Caco-2 (cell line): Measurements from ENCODE around the gene ADAMTS15. TPM values are rescaled to one million over a fixed set of nuclear protein-coding genes. Genes with fewer than 3 reads are reported as not detected.

Experiments used
- BruUV-seq: library from RNA; stranded (reverse); fragments of 400-500 nt; replicated peaks from 2 replicates; lab custom pipeline; 2021; lab: Mats Ljungman, UMichigan
- CTCF ChIA-PET: fragments of 300-600 bp; sonication (Branson Sonifier 250); formaldehyde crosslinking; loops from one replicate; lab custom pipeline; 2022; ENCODE audit warnings: antibody characterized with exemption; lab: Charles Lee
- POLR2A ChIA-PET: fragments of 300-600 bp; sonication (Branson Sonifier 250); formaldehyde crosslinking; loops from one replicate; lab custom pipeline; 2022; ENCODE audit warnings: antibody characterized with exemption; lab: Charles Lee
- DNase-seq, 2 experiments: peaks; one replicate each; pipeline versions ENCODE4 v3.0.0 to v3.0.0-alpha.2; 2020 to 2022
- H3K27me3 ChIP-seq: replicated peaks from 2 replicates; pipeline ENCODE4 v1.6.0; 2011; ENCODE audit warnings: low read length; ENCODE audit not compliant: control insufficient read depth, insufficient read depth
- H3K36me3 ChIP-seq: 2 replicates; pipeline ENCODE4 v1.5.1; 2011; ENCODE audit warnings: low read length; ENCODE audit not compliant: control insufficient read depth, insufficient read depth
- H3K4me1 ChIP-seq: fragments of 250-450 bp; sonication (Bioruptor Pico); 2 replicates; pipeline ENCODE4 v1.5.1; 2020; ENCODE audit warnings: mild to moderate bottlenecking
- H3K4me3 ChIP-seq: 2 replicates; pipeline ENCODE4 v1.5.1; 2011; ENCODE audit warnings: low read depth, mild to moderate bottlenecking, control low read depth, low read length
- H3K9me3 ChIP-seq: fragments of 250-450 bp; sonication (Bioruptor Pico); 2 replicates; pipeline ENCODE4 v1.5.1; 2020; ENCODE audit warnings: mild to moderate bottlenecking, moderate library complexity
- H3K27ac Mint-ChIP-seq: one replicate; pipeline ENCODE4 v1.8.0; 2022; ENCODE audit warnings: mixed read lengths; ENCODE audit not compliant: unreplicated experiment
- H3K27me3 Mint-ChIP-seq: one replicate; pipeline ENCODE4 v1.8.0; 2022; ENCODE audit warnings: mixed read lengths; ENCODE audit not compliant: insufficient read depth, unreplicated experiment
- H3K36me3 Mint-ChIP-seq: one replicate; pipeline ENCODE4 v1.8.0; 2022; ENCODE audit warnings: mild to moderate bottlenecking, mixed read lengths; ENCODE audit not compliant: insufficient read depth, unreplicated experiment
- H3K4me1 Mint-ChIP-seq: one replicate; pipeline ENCODE4 v1.8.0; 2022; ENCODE audit warnings: low read depth, mixed read lengths; ENCODE audit not compliant: unreplicated experiment
- H3K4me3 Mint-ChIP-seq: one replicate; pipeline ENCODE4 v1.8.0; 2022; ENCODE audit warnings: mild to moderate bottlenecking, moderate library complexity, mixed read lengths; ENCODE audit not compliant: unreplicated experiment
- H3K9me3 Mint-ChIP-seq: one replicate; pipeline ENCODE4 v1.8.0; 2022; ENCODE audit warnings: mixed read lengths; ENCODE audit not compliant: unreplicated experiment
- intact Hi-C: fragments of 100-400 bp; cut with micrococcal nuclease; formaldehyde crosslinking; loops from one replicate; pipeline ENCODE4 v1.10.0; 2022; ENCODE audit not compliant: unreplicated experiment
- total RNA-seq: library from RNA; stranded (reverse); gene quantifications from 2 replicates; pipeline ENCODE4 v1.2.3, GENCODE V29; 2022
- TF ChIP-seq, protein P1 (sequence below), 2 experiments: fragments of 200-600 bp in 1 of 2; IDR thresholded peaks; 1 replicate in 1 of 2; 2 replicates in 1 of 2; pipeline versions ENCODE4 v1.5.1 to v1.8.0; 2011 to 2022; ENCODE audit warnings: antibody characterized with exemption in 1 of 2, control low read depth in 1 of 2, inconsistent platforms in 1 of 2, low read depth in 1 of 2, low read length in 1 of 2, mild to moderate bottlenecking in 1 of 2, moderate library complexity in 1 of 2; ENCODE audit not compliant: insufficient read depth in 1 of 2, severe bottlenecking in 1 of 2, unreplicated experiment in 1 of 2

ADAMTS15 gene
- total RNA-seq, 1 experiment from 2014 or later: 0.20 TPM

DNA sequence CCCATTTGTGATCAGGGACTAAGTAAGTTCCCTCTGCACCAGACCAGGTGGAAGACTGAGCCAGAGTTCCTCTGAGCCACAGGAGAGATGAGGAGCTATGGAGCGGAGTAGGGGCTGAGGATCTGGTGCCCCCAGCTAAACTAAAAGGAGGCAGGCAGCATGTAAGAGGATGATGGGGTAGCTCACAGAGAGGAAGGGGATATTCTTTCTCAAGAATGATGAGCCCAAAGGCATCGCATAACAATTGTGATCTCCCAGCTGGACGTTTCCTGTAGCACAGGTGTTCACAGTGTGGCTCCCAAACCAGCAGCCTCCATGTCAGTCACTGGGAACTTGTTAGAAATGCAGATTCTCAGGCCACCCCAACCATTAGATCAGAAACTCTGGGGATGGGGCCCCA, 44.5 kb upstream of the ADAMTS15 start:
- Histone ChIP-seq H3K27me3 (no peaks in the 10 kb centered on the region; the same call in 1 of the 2 replicates), H3K9me3 (no peaks in the 10 kb centered on the region), H3K4me1 (no peaks in the 10 kb centered on the region), H3K4me3 (no peak overlapping the region), H3K36me3 (no peaks in the 10 kb centered on the region)
- no peak for DNase-seq
- Mint-ChIP-seq H3K27ac (no peak overlapping the region), H3K36me3 (no peaks in the 10 kb centered on the region), H3K4me3 (no peak overlapping the region), H3K9me3 (no peaks in the 10 kb centered on the region), H3K4me1 (no peaks in the 10 kb centered on the region), H3K27me3 (peaks cover 13% of the 10 kb centered on the region)
- ChIA-PET CTCF (interaction anchor here (0.9 kb wide), 1 partner anchor 14 kb away, joined by 3 read pairs; no protein-coding TSS in a partner anchor), POLR2A (interaction anchor here (1.3 kb wide), 1 partner anchor 223 kb away, joined by 5 read pairs; no protein-coding TSS in a partner anchor)
- intact Hi-C loops: no loop called here
- no TSS peak for BruUV-seq
- TF ChIP-seq, protein P1, sequence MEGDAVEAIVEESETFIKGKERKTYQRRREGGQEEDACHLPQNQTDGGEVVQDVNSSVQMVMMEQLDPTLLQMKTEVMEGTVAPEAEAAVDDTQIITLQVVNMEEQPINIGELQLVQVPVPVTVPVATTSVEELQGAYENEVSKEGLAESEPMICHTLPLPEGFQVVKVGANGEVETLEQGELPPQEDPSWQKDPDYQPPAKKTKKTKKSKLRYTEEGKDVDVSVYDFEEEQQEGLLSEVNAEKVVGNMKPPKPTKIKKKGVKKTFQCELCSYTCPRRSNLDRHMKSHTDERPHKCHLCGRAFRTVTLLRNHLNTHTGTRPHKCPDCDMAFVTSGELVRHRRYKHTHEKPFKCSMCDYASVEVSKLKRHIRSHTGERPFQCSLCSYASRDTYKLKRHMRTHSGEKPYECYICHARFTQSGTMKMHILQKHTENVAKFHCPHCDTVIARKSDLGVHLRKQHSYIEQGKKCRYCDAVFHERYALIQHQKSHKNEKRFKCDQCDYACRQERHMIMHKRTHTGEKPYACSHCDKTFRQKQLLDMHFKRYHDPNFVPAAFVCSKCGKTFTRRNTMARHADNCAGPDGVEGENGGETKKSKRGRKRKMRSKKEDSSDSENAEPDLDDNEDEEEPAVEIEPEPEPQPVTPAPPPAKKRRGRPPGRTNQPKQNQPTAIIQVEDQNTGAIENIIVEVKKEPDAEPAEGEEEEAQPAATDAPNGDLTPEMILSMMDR (IDR thresholded peaks at IDR 0.05; ENCODE audit: insufficient read depth in 1 of 2, low read depth in 1 of 2, low read length in 1 of 2, severe bottlenecking in 1 of 2, unreplicated experiment in 1 of 2): no peak

DNA sequence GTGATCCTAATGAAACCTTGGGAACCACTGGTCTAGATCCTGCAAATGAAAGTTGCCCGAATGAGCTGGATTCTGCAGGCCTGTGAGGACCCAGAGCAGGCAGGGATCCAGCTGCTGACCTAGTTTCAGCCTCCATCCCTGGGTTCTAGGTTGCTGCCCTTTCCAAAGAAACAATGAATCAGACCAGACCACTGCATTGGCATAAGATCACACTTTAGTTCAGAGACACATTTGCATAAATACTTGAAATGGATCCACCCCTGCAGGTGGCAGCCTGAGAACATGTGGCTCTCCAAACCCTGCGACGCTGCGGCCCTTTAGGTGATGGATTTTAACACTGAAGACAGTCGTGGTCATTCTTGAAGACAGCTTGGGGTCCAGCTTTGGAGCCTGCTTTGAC, 43.7 kb upstream of the ADAMTS15 start:
- peaks cover under 1% of the 10 kb centered on the region; the same call in 1 of the 2 replicates for H3K27me3 ChIP-seq
- no peaks in the 10 kb centered on the region for H3K4me1 ChIP-seq
- DNase-seq: no peak
- H3K27me3 Mint-ChIP-seq: peaks cover 10% of the 10 kb centered on the region
- CTCF ChIA-PET: no interaction called here
- POLR2A ChIA-PET: interaction anchor here (1.3 kb wide), 1 partner anchor 223 kb away, joined by 5 read pairs; no protein-coding TSS in a partner anchor
- TF ChIP-seq, protein P1 (IDR thresholded peaks at IDR 0.05; ENCODE audit: insufficient read depth in 1 of 2, low read depth in 1 of 2, low read length in 1 of 2, severe bottlenecking in 1 of 2, unreplicated experiment in 1 of 2): no peak
- intact Hi-C loops: no loop called here
- H3K9me3 ChIP-seq: no peaks in the 10 kb centered on the region
- BruUV-seq: no TSS peak
- H3K9me3 Mint-ChIP-seq: no peaks in the 10 kb centered on the region
- H3K27ac Mint-ChIP-seq: no peak overlapping the region
- H3K4me3 Mint-ChIP-seq: no peak overlapping the region
- H3K4me1 Mint-ChIP-seq: no peaks in the 10 kb centered on the region
- no peaks in the 10 kb centered on the region for H3K36me3 Mint-ChIP-seq
- no peaks in the 10 kb centered on the region for H3K36me3 ChIP-seq
- H3K4me3 ChIP-seq: no peak overlapping the region

DNA sequence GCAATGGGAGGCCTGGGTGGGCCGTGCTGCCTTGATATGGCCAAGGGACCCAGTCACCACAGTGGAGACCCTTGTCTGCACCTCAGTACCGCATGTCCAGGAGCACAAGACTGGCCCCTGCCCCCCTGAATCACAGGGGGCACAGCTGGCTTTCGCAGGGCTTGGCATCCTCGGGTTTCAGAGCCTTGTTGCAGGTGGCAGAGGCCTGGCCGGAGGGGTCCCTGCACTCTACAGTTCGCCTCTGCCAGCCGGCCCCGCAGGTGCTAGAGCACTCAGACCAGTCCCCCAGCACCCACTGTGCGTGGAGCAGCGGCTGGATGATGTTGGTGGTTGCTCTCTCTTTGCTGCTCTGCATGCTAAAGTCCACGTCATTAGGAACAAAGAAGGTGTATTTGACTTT, 43.0 kb upstream of the ADAMTS15 start:
- H3K27me3 Mint-ChIP-seq: peaks cover 8% of the 10 kb centered on the region
- Histone ChIP-seq H3K9me3 (no peaks in the 10 kb centered on the region), H3K36me3 (no peaks in the 10 kb centered on the region), H3K4me1 (no peaks in the 10 kb centered on the region), H3K27me3 (peaks cover 3% of the 10 kb centered on the region; the same call in 1 of the 2 replicates), H3K4me3 (no peak overlapping the region)
- H3K27ac Mint-ChIP-seq: no peak overlapping the region
- BruUV-seq: no TSS peak
- no peak overlapping the region for H3K4me3 Mint-ChIP-seq
- no peaks in the 10 kb centered on the region for H3K36me3 Mint-ChIP-seq
- intact Hi-C loops: no loop called here
- H3K4me1 Mint-ChIP-seq: no peaks in the 10 kb centered on the region
- CTCF ChIA-PET: no interaction called here
- no peaks in the 10 kb centered on the region for H3K9me3 Mint-ChIP-seq
- POLR2A ChIA-PET: no interaction called here
- TF ChIP-seq, protein P1 (IDR thresholded peaks at IDR 0.05; ENCODE audit: insufficient read depth in 1 of 2, low read depth in 1 of 2, low read length in 1 of 2, severe bottlenecking in 1 of 2, unreplicated experiment in 1 of 2): no peak
- DNase-seq: no peak
